Parietal lobe (tissue), 1 donor: ENCODE measurements around the gene C6orf62. TPM values are rescaled to one million over a fixed set of nuclear protein-coding genes. Genes with fewer than 3 reads are reported as not detected.

Experiments used
- total RNA-seq: library from RNA; depleted of rRNA; stranded (reverse); fragments of >200 nt; gene quantifications from one replicate; pipeline ENCODE4 v1.2.3, GENCODE V29; 2014

C6orf62 gene
- total RNA-seq, result 93.9 TPM

GRCh38 chr6:24719125-24719971 is at the start of gene C6orf62:
TSS of gene C6orf62 (minus strand) at chr6:24719154. CDS start at chr6:24718668, 486 bp downstream.

GRCh38 chr6:24666641-24667377 is 52.1 kb downstream of the C6orf62 start, which contains the start of the genes ACOT13 and TDP2:
TSS of gene ACOT13 (plus strand) at chr6:24667077. CDS start at chr6:24667264, 187 bp downstream.
TSS of gene TDP2 (minus strand) at chr6:24666899. CDS start at chr6:24666862, 37 bp downstream.

Other genes starting within 250 kb of the C6orf62 start
- gene GPLD1, start 229.6 kb downstream of the C6orf62 start, total RNA-seq, result 19.7 TPM
- 13.5 TPM for gene ALDH5A1, start 224.2 kb downstream of the C6orf62 start, total RNA-seq
- 56.0 TPM for gene KIAA0319, start 73.0 kb downstream of the C6orf62 start, total RNA-seq
- gene TDP2, start 52.3 kb downstream of the C6orf62 start, total RNA-seq, result 36.0 TPM
- gene ACOT13, start 52.1 kb downstream of the C6orf62 start, total RNA-seq, result 4.7 TPM
- gene GMNN, start 55.8 kb upstream of the C6orf62 start, total RNA-seq, result 8.1 TPM
- gene ARMH2, start 79.8 kb upstream of the C6orf62 start, total RNA-seq, result not detected
- gene RIPOR2, start 216.8 kb upstream of the C6orf62 start, total RNA-seq, result 33.2 TPM